Stimulated activated CD4-positive, alpha-beta T cell treated with anti-CD3 and anti-CD28 coated beads, Interleukin-12 subunit alpha, Interleukin-12 subunit beta, amount 100 ng/mL, for 4 hours (primary cell): Measurements from ENCODE around the gene KRT12.

Experiments used
- DNase-seq: peaks from one replicate; pipeline ENCODE4 v3.0.0-alpha.2; 2020

Gene KRT12

GRCh38 chr17:40812639-40813038 is 54.4 kb downstream of the KRT12 start:
- no peak for DNase-seq
